PFSK-1 (cell line): ENCODE measurements around the gene LAMTOR3.

ENCODE experiments used
- POLR2AphosphoS5 ChIP-seq: IDR thresholded peaks from 2 replicates; pipeline ENCODE4 v1.6.1; 2012; ENCODE audit warnings: low read depth, mild to moderate bottlenecking, control low read depth, low read length, moderate library complexity
- REST ChIP-seq, 2 experiments: IDR thresholded peaks; 2 replicates each; pipeline versions ENCODE4 v1.6.1 to v1.8.0; 2011 to 2012; ENCODE audit warnings: low read depth in 2 of 2, low read length in 2 of 2, control low read depth in 1 of 2, inconsistent platforms in 1 of 2, mild to moderate bottlenecking in 1 of 2, moderate library complexity in 1 of 2; ENCODE audit not compliant: insufficient read depth in 1 of 2
- SIN3A ChIP-seq: IDR thresholded peaks from 2 replicates; pipeline ENCODE4 v1.6.1; 2012; ENCODE audit warnings: mild to moderate bottlenecking, low read length, moderate library complexity, borderline replicate concordance; ENCODE audit not compliant: insufficient read depth
- TAF1 ChIP-seq: IDR thresholded peaks from 2 replicates; pipeline ENCODE4 v1.6.1; 2012; ENCODE audit warnings: low read length, control low read depth, borderline replicate concordance; ENCODE audit not compliant: insufficient read depth

GRCh38 chr4:99861120-99861905 lies 32.9 kb downstream of the LAMTOR3 start:
- TF ChIP-seq REST (IDR thresholded peaks at IDR 0.05; ENCODE audit: insufficient read depth in 1 of 2, low read depth in 2 of 2, low read length in 2 of 2) (no peak), TAF1 (no peak), POLR2AphosphoS5 (no peak), SIN3A (no peak)
